Spleen (tissue), 11 donors: ENCODE measurements around the gene ADAM19. TPM values are rescaled to one million over a fixed set of nuclear protein-coding genes. Genes with fewer than 3 reads are reported as not detected.
"Not testable (repeated sequence)": the region's sequence is repeated elsewhere in the genome, so short reads cannot be mapped to it uniquely, and the experiment has no call there.

Source experiments
- DNase-seq: peaks from one replicate; pipeline ENCODE4 v3.0.0-alpha.2; 2020
- H3K27ac ChIP-seq, 8 donors: fragments of 200-600 bp; sonication (generic) in 7 of 8; 1 replicate in 4 of 8; 2 replicates in 4 of 8; pipeline versions ENCODE4 v1.5.0 to v1.8.0; 2016 to 2021; ENCODE audit warnings: inconsistent platforms in 4 of 8, mild to moderate bottlenecking in 4 of 8, moderate library complexity in 1 of 8
- H3K27me3 ChIP-seq, 7 donors: fragments of 200-600 bp; sonication (generic) in 6 of 7; replicated peaks in 1 of 7; 1 replicate in 4 of 7; 2 replicates in 3 of 7; pipeline versions ENCODE4 v1.5.0 to v1.8.0; 2016 to 2021; ENCODE audit warnings: inconsistent platforms in 3 of 7, mild to moderate bottlenecking in 1 of 7
- H3K36me3 ChIP-seq, 6 donors: fragments of 200-600 bp; sonication (generic) in 5 of 6; 1 replicate in 4 of 6; 2 replicates in 2 of 6; pipeline versions ENCODE4 v1.5.0 to v1.8.0; 2016 to 2021; ENCODE audit warnings: inconsistent platforms in 2 of 6
- H3K4me1 ChIP-seq, 6 donors: fragments of 200-600 bp; sonication (generic) in 5 of 6; 1 replicate in 3 of 6; 2 replicates in 3 of 6; pipeline versions ENCODE4 v1.5.0 to v1.8.0; 2016 to 2021; ENCODE audit warnings: inconsistent platforms in 3 of 6
- H3K4me3 ChIP-seq, 8 donors: fragments of 200-600 bp; sonication (generic) in 7 of 8; 1 replicate in 4 of 8; 2 replicates in 4 of 8; pipeline versions ENCODE4 v1.5.0 to v1.8.0; 2016 to 2021; ENCODE audit warnings: inconsistent platforms in 4 of 8, mild to moderate bottlenecking in 4 of 8, moderate library complexity in 2 of 8
- H3K9me3 ChIP-seq, 8 donors: fragments of 200-600 bp; sonication (generic) in 7 of 8; 1 replicate in 4 of 8; 2 replicates in 4 of 8; pipeline versions ENCODE4 v1.5.0 to v1.8.0; 2016 to 2021; ENCODE audit warnings: inconsistent platforms in 4 of 8
- CTCF ChIP-seq, 11 experiments: fragments of 200-600 bp in 7 of 11; fragments of 450-650 bp in 4 of 11; sonication (generic) in 4 of 11; IDR thresholded peaks in 8 of 11; conservative IDR thresholded peaks in 3 of 11; 1 replicate in 7 of 11; 2 replicates in 4 of 11; pipeline versions ENCODE4 v1.4.0 to v1.8.0; 2016 to 2021; ENCODE audit warnings: antibody characterized with exemption in 11 of 11, inconsistent platforms in 4 of 11, mild to moderate bottlenecking in 1 of 11
- POLR2A ChIP-seq, 3 donors: fragments of 450-650 bp; IDR thresholded peaks; one replicate each; pipeline ENCODE4 v1.5.1; 2017; ENCODE audit warnings: antibody characterized with exemption in 3 of 3, mild to moderate bottlenecking in 1 of 3
- POLR2AphosphoS5 ChIP-seq, 3 donors: sonication (generic); formaldehyde crosslinking; IDR thresholded peaks; one replicate each; pipeline ENCODE4 v1.5.1; 2017; ENCODE audit warnings: antibody characterized with exemption in 3 of 3
- WGBS, 5 donors: extraction: QIAGEN DNeasy Blood & Tissue Kit in 3 of 5; methylation state at CpG; one replicate each; pipeline versions ENCODE4 v1.1.5 to v1.1.7; 2013 to 2018; 5-methylcytosine and 5-hydroxymethylcytosine counted together
- intact Hi-C: fragments of 100-400 bp; cut with DNase I; formaldehyde crosslinking; loops from one replicate; pipeline ENCODE4 v1.15.0; 2023; ENCODE audit warnings: low total_unique reads
- polyA plus RNA-seq, 3 donors: library from polyadenylated mRNA; stranded (reverse); fragments of 200-250 nt; gene quantifications; one replicate each; pipeline ENCODE4 v1.2.1, GENCODE V29; 2013
- total RNA-seq, 7 donors: library from RNA; depleted of rRNA in 3 of 7; stranded (reverse); fragments of >200 nt in 3 of 7; fragmentation: NEBNext Ultra II Directional in 4 of 7; extraction: Animal tissue kit (Norgen Biotek cat#: 25700) in 4 of 7; gene quantifications; one replicate each; pipeline versions ENCODE4 v1.1.0 to v1.2.1, GENCODE V29; 2016 to 2021
- donor health status: healthy with polysubstance abuse.
- donor health status: DM: no; HTN: no; CAD: no; lungs with moderate emphysema.
- donor health status: DM: no; HTN: no; CAD: no.
- donor health status: Bipolar disorder and iron deficiency.
- donor health status: healthy.
- donor health status: DM: no; HTN: no; CAD: no.
- donor health status: DM: yes; HTN: yes; CAD: no.

ADAM19 gene
- total and polyA plus RNA-seq, 10 donors: 10.9 to 71.1 (median 51.5) TPM

- H3K27ac ChIP-seq: no peak overlapping the region
- TF ChIP-seq POLR2A (IDR thresholded peaks at IDR 0.05) (no peak), CTCF (IDR thresholded peaks at IDR 0.05 in 8 of 11, conservative IDR thresholded peaks at IDR 0.05 in 3 of 11) (no peak), POLR2AphosphoS5 (IDR thresholded peaks at IDR 0.05) (no peak)
- no peak for DNase-seq
- 64 to 75% (median 72%) methylated on average over 4 of the region's 4 CpGs for WGBS, 5 donors
- no peaks in the 10 kb centered on the region for H3K9me3 ChIP-seq
- H3K4me3 ChIP-seq: no peak overlapping the region
- no peaks in the 10 kb centered on the region for H3K4me1 ChIP-seq
- intact Hi-C loops: no loop called here
- no peaks in the 10 kb centered on the region for H3K36me3 ChIP-seq
- H3K27me3 ChIP-seq: no peaks in the 10 kb centered on the region
Measured at GRCh38 chr5:157444224-157444623, 131.4 kb downstream of the ADAM19 start.

GRCh38 chr5:157443041-157443549 is 132.5 kb downstream of the ADAM19 start:
- no peaks in the 10 kb centered on the region for H3K4me1 ChIP-seq
- no peaks in the 10 kb centered on the region for H3K27me3 ChIP-seq
- TF ChIP-seq CTCF (IDR thresholded peaks at IDR 0.05 in 8 of 11, conservative IDR thresholded peaks at IDR 0.05 in 3 of 11) (no peak), POLR2AphosphoS5 (IDR thresholded peaks at IDR 0.05) (no peak), POLR2A (IDR thresholded peaks at IDR 0.05) (no peak)
- H3K9me3 ChIP-seq: no peaks in the 10 kb centered on the region
- intact Hi-C loops: no loop called here
- no peaks in the 10 kb centered on the region for H3K36me3 ChIP-seq
- DNase-seq: no peak
- 64 to 76% (median 75%) methylated on average over 7 of the region's 7 CpGs for WGBS, 5 donors
- no peak overlapping the region for H3K4me3 ChIP-seq
- no peak overlapping the region for H3K27ac ChIP-seq

- DNase-seq: no peak
- Histone ChIP-seq H3K9me3 (peaks cover 0 to 8% (median 4%) of the 10 kb centered on the region in 8 donors), H3K27ac (no peak overlapping the region), H3K4me3 (no peak overlapping the region), H3K36me3 (no peaks in the 10 kb centered on the region), H3K27me3 (no peaks in the 10 kb centered on the region), H3K4me1 (peaks cover 0 to 10% (median 5%) of the 10 kb centered on the region in 6 donors)
- TF ChIP-seq POLR2AphosphoS5 (IDR thresholded peaks at IDR 0.05) (no peak), POLR2A (IDR thresholded peaks at IDR 0.05) (no peak), CTCF (IDR thresholded peaks at IDR 0.05 in 8 of 11, conservative IDR thresholded peaks at IDR 0.05 in 3 of 11) (no peak)
- intact Hi-C loops: loop anchor here (5.0 kb wide), 2 partner anchors 283 to 308 kb away; partner anchors contain the start of gene LSM11
- 89 to 95% (median 92%) methylated on average over 4 of the region's 4 CpGs for WGBS, 5 donors
Measured at GRCh38 chr5:157434096-157434495, 141.5 kb downstream of the ADAM19 start.

- intact Hi-C loops: loop anchor here (5.0 kb wide), 2 partner anchors 286 to 311 kb away; partner anchors contain the start of gene LSM11
- Histone ChIP-seq H3K27ac (peak overlapping the region in 1 of 8 donors; percentile 26), H3K27me3 (no peaks in the 10 kb centered on the region), H3K36me3 (no peaks in the 10 kb centered on the region), H3K9me3 (peaks cover 0 to 8% (median 4%) of the 10 kb centered on the region in 8 donors), H3K4me3 (no peak overlapping the region), H3K4me1 (peaks cover 0 to 10% (median 5%) of the 10 kb centered on the region in 6 donors)
- no peak for DNase-seq
- TF ChIP-seq POLR2A (IDR thresholded peaks at IDR 0.05): no peak
- peak in 10 of 11 experiments; percentile 21 to 75 (median 51) for TF ChIP-seq CTCF (IDR thresholded peaks at IDR 0.05 in 8 of 11, conservative IDR thresholded peaks at IDR 0.05 in 3 of 11)
- 38 to 49% (median 41%) methylated on average over 4 of the region's 4 CpGs for WGBS, 5 donors
Measured at GRCh38 chr5:157431544-157432200, 143.9 kb downstream of the ADAM19 start.

- WGBS, 5 donors: 94 to 98% (median 96%) methylated on average over 5 of the region's 5 CpGs
- not testable (repeated sequence) for H3K4me1 ChIP-seq, H3K27ac ChIP-seq, H3K36me3 ChIP-seq, DNase-seq, H3K27me3 ChIP-seq, H3K9me3 ChIP-seq, H3K4me3 ChIP-seq
- intact Hi-C loops: loop anchor here (5.0 kb wide), 2 partner anchors 287 to 312 kb away; partner anchors contain the start of gene LSM11
Measured at GRCh38 chr5:157429920-157430319, 145.7 kb downstream of the ADAM19 start.
